HepG2 (cell line): ENCODE results near the gene FOXA1. TPM values are rescaled to one million over a fixed set of nuclear protein-coding genes. Genes with fewer than 3 reads are reported as not detected.
A peak's percentile ranks its signal among the peaks of the same experiment; 100 is the strongest.

Source experiments
- CENPX ChIP-seq: sonication (generic); formaldehyde crosslinking; IDR thresholded peaks from 2 replicates; pipeline ENCODE4 v1.9.0; 2021; ENCODE audit warnings: mild to moderate bottlenecking, missing genetic modification reagents, moderate library complexity
- IKZF4 ChIP-seq: sonication (generic); formaldehyde crosslinking; IDR thresholded peaks from 2 replicates; pipeline ENCODE4 v1.5.1; 2020; ENCODE audit warnings: borderline replicate concordance, mild to moderate bottlenecking, low read depth, missing genetic modification reagents; ENCODE audit errors: not compliant biosample characterization
- KDM2A ChIP-seq: sonication (generic); formaldehyde crosslinking; IDR thresholded peaks from 2 replicates; pipeline ENCODE4 v1.4.0; 2020; ENCODE audit warnings: low read depth, missing genetic modification reagents, borderline replicate concordance
- KDM4B ChIP-seq: sonication (generic); formaldehyde crosslinking; IDR thresholded peaks from 2 replicates; pipeline ENCODE4 v1.4.0; 2020; ENCODE audit warnings: missing genetic modification reagents
- KLF6 ChIP-seq: IDR thresholded peaks from 2 replicates; pipeline ENCODE4 v1.8.0; 2016; ENCODE audit warnings: missing biosample characterization, missing genetic modification reagents
- MIXL1 ChIP-seq: IDR thresholded peaks from 2 replicates; pipeline ENCODE4 v1.6.1; 2016
- NFKB2 ChIP-seq: sonication (generic); formaldehyde crosslinking; IDR thresholded peaks from 2 replicates; pipeline ENCODE4 v1.4.0; 2020; ENCODE audit warnings: missing genetic modification reagents, borderline replicate concordance
- REL ChIP-seq: sonication (generic); formaldehyde crosslinking; conservative IDR thresholded peaks from 2 replicates; pipeline ENCODE4 v1.8.0; 2022; ENCODE audit warnings: mild to moderate bottlenecking, missing genetic modification reagents, moderate library complexity
- RFXANK ChIP-seq: IDR thresholded peaks from 2 replicates; pipeline ENCODE4 v1.6.1; 2016
- RXRB ChIP-seq: IDR thresholded peaks from 2 replicates; pipeline ENCODE4 v1.6.1; 2016; ENCODE audit warnings: borderline replicate concordance, missing genetic modification reagents, missing compliant biosample characterization
- SMAD3 ChIP-seq: sonication (generic); formaldehyde crosslinking; IDR thresholded peaks from 2 replicates; pipeline ENCODE4 v1.4.0; 2020; ENCODE audit warnings: missing genetic modification reagents
- YEATS4 ChIP-seq: sonication (generic); formaldehyde crosslinking; IDR thresholded peaks from 2 replicates; pipeline ENCODE4 v1.4.0; 2020; ENCODE audit warnings: missing genetic modification reagents, borderline replicate concordance
- ZBTB38 ChIP-seq: sonication (generic); formaldehyde crosslinking; IDR thresholded peaks from 2 replicates; pipeline ENCODE4 v1.5.1; 2020; ENCODE audit warnings: mild to moderate bottlenecking, missing genetic modification reagents
- ZNF230 ChIP-seq: sonication (generic); formaldehyde crosslinking; IDR thresholded peaks from 2 replicates; pipeline ENCODE4 v1.4.0; 2020; ENCODE audit warnings: mild to moderate bottlenecking, missing genetic modification reagents
- ZNF354B ChIP-seq: sonication (generic); formaldehyde crosslinking; IDR thresholded peaks from 2 replicates; pipeline ENCODE4 v1.8.0; 2022; ENCODE audit warnings: mild to moderate bottlenecking, missing genetic modification reagents
- ZNF589 ChIP-seq: sonication (generic); formaldehyde crosslinking; conservative IDR thresholded peaks from 2 replicates; pipeline ENCODE4 v1.8.0; 2022; ENCODE audit warnings: mild to moderate bottlenecking, moderate library complexity, missing genetic modification reagents
- ZNF629 ChIP-seq: sonication (generic); formaldehyde crosslinking; conservative IDR thresholded peaks from 2 replicates; pipeline ENCODE4 v1.5.0; 2020; ENCODE audit warnings: missing genetic modification reagents
- ZNF724P ChIP-seq: sonication (generic); formaldehyde crosslinking; IDR thresholded peaks from 2 replicates; pipeline ENCODE4 v1.8.0; 2022; ENCODE audit warnings: missing genetic modification reagents, borderline replicate concordance
- ZNF850 ChIP-seq: sonication (generic); formaldehyde crosslinking; conservative IDR thresholded peaks from 2 replicates; pipeline ENCODE4 v1.9.0; 2021; ENCODE audit warnings: mild to moderate bottlenecking, missing genetic modification reagents
- polyA plus RNA-seq, 8 experiments: library from polyadenylated mRNA; depleted of rRNA in 3 of 8; stranded (reverse) in 7 of 8; unstranded in 1 of 8; fragments of >200 nt; fragmentation: Illumina TruSeq in 4 of 8; extraction: Trizol in 4 of 8; gene quantifications; 2 replicates each; pipeline versions ENCODE4 v1.2.1 to v1.2.3, GENCODE V29; 2011 to 2016; ENCODE audit warnings: low read depth in 4 of 8, missing spikeins in 1 of 8, mixed read lengths in 1 of 8; ENCODE audit not compliant: insufficient read depth in 1 of 8
- total RNA-seq, 5 experiments: library from RNA; depleted of rRNA; stranded (reverse); fragments of >200 nt; fragmentation: Illumina TruSeq; extraction: Trizol; gene quantifications; 2 replicates each; pipeline ENCODE4 v1.2.3, GENCODE V29; 2016; ENCODE audit warnings: low read depth in 1 of 5
- TF ChIP-seq, protein P1 (sequence below): IDR thresholded peaks from 2 replicates; pipeline ENCODE4 v1.6.1; 2016; ENCODE audit warnings: missing genetic modification reagents, missing compliant biosample characterization
- TF ChIP-seq, protein P2 (sequence below): sonication (generic); formaldehyde crosslinking; IDR thresholded peaks from 2 replicates; pipeline ENCODE4 v1.4.0; 2020; ENCODE audit warnings: mild to moderate bottlenecking, missing genetic modification reagents
- TF ChIP-seq, protein P3 (sequence below): IDR thresholded peaks from 2 replicates; pipeline ENCODE4 v1.6.1; 2016
- TF ChIP-seq, protein P4 (sequence below): sonication (generic); formaldehyde crosslinking; IDR thresholded peaks from 2 replicates; pipeline ENCODE4 v1.5.1; 2020; ENCODE audit warnings: missing genetic modification reagents, mild to moderate bottlenecking, borderline replicate concordance
- TF ChIP-seq, protein P5 (sequence below): sonication (generic); formaldehyde crosslinking; IDR thresholded peaks from 2 replicates; pipeline ENCODE4 v1.8.1; 2023; ENCODE audit warnings: mild to moderate bottlenecking, missing genetic modification reagents
- TF ChIP-seq, protein P6 (sequence below): sonication (generic); IDR thresholded peaks from 2 replicates; pipeline ENCODE4 v1.6.1; 2016; ENCODE audit warnings: low read depth, borderline replicate concordance

Gene FOXA1
- total and polyA plus RNA-seq, 2 of the 13 experiments (the other 11 are each of a cell fraction or from before 2014, with no cell fraction given): 43.4 to 58.6 TPM

DNA sequence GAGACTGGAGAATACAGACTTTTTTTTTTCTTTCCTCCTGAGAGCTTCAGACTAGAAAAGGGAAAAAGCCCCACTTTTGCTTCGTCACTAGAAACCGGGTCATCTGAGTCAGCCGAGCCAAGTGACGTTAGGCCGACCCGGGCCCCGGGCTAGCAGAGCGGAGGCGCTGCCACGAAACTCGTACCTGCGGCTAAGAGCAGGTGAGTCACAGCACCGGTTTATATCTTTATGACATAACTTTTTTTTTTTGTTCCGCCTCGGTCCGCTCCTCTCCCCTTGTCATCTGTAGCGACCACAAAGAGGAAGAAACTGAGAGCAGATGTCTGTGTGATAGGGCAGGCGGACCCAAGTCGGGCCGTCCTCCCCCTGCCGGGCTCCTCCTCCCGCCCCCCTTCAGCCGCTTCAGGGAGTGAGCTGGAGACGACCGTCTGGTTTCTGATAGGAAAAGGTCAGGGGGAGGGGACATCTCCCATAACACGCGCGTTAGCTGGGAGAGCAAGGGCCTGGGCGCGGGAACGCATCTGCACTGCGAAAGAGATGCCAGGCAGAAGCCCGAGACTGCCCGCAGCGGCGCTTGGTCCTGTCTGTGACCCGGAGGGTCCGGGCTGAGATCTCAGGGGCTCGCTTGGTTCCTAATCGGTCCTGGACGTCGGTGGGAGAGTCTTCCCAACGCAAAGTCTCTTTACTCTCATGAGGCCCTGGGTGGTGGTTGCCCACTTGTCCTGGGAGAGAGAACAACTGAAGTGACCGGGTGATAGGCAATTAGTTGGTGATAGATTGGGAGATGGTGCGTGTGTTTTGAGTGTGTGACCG, 966 bp upstream of the FOXA1 start (continued):
- TF ChIP-seq, protein P1, sequence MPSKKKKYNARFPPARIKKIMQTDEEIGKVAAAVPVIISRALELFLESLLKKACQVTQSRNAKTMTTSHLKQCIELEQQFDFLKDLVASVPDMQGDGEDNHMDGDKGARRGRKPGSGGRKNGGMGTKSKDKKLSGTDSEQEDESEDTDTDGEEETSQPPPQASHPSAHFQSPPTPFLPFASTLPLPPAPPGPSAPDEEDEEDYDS (CRISPR knock-in tag): peak; percentile 93
- TF ChIP-seq KDM2A: peak; percentile 95
- TF ChIP-seq REL (CRISPR knock-in tag): no peak
- TF ChIP-seq, protein P2, sequence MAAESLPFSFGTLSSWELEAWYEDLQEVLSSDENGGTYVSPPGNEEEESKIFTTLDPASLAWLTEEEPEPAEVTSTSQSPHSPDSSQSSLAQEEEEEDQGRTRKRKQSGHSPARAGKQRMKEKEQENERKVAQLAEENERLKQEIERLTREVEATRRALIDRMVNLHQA (CRISPR knock-in tag): peak; percentile 44; the same call in 1 of the 2 replicates
- TF ChIP-seq ZBTB38 (CRISPR knock-in tag): peak; percentile 92
- peak; percentile 92; the same call in 1 of the 2 replicates for TF ChIP-seq SMAD3
- TF ChIP-seq ZNF589 (CRISPR knock-in tag): no peak
- peak; percentile 96; the same call in 1 of the 2 replicates for TF ChIP-seq RFXANK (CRISPR knock-in tag)
- TF ChIP-seq, protein P3, sequence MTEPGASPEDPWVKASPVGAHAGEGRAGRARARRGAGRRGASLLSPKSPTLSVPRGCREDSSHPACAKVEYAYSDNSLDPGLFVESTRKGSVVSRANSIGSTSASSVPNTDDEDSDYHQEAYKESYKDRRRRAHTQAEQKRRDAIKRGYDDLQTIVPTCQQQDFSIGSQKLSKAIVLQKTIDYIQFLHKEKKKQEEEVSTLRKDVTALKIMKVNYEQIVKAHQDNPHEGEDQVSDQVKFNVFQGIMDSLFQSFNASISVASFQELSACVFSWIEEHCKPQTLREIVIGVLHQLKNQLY (CRISPR knock-in tag): no peak; the same call in 1 of the 2 replicates
- TF ChIP-seq, protein P4, sequence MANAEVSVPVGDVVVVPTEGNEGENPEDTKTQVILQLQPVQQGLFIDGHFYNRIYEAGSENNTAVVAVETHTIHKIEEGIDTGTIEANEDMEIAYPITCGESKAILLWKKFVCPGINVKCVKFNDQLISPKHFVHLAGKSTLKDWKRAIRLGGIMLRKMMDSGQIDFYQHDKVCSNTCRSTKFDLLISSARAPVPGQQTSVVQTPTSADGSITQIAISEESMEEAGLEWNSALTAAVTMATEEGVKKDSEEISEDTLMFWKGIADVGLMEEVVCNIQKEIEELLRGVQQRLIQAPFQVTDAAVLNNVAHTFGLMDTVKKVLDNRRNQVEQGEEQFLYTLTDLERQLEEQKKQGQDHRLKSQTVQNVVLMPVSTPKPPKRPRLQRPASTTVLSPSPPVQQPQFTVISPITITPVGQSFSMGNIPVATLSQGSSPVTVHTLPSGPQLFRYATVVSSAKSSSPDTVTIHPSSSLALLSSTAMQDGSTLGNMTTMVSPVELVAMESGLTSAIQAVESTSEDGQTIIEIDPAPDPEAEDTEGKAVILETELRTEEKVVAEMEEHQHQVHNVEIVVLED (CRISPR knock-in tag): peak; percentile 79
- TF ChIP-seq, protein P5, sequence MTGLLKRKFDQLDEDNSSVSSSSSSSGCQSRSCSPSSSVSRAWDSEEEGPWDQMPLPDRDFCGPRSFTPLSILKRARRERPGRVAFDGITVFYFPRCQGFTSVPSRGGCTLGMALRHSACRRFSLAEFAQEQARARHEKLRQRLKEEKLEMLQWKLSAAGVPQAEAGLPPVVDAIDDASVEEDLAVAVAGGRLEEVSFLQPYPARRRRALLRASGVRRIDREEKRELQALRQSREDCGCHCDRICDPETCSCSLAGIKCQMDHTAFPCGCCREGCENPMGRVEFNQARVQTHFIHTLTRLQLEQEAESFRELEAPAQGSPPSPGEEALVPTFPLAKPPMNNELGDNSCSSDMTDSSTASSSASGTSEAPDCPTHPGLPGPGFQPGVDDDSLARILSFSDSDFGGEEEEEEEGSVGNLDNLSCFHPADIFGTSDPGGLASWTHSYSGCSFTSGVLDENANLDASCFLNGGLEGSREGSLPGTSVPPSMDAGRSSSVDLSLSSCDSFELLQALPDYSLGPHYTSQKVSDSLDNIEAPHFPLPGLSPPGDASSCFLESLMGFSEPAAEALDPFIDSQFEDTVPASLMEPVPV (CRISPR knock-in tag): peak; percentile 58
- TF ChIP-seq ZNF629: peak; percentile 62; the same call in 1 of the 2 replicates
- TF ChIP-seq MIXL1: peak; percentile 81; the same call in 1 of the 2 replicates
- TF ChIP-seq CENPX: no peak
- peak; percentile 86; the same call in 1 of the 2 replicates for TF ChIP-seq ZNF724P (CRISPR knock-in tag)
- peak; percentile 76; the same call in 1 of the 2 replicates for TF ChIP-seq ZNF850
- peak; percentile 94 for TF ChIP-seq ZNF354B (CRISPR knock-in tag)
- peak; percentile 70 for TF ChIP-seq KDM4B (CRISPR knock-in tag)
- TF ChIP-seq ZNF230 (CRISPR knock-in tag): peak; percentile 98; the same call in 1 of the 2 replicates
- no peak; the same call in none of the 2 replicates for TF ChIP-seq RXRB (CRISPR knock-in tag)
- TF ChIP-seq KLF6 (CRISPR knock-in tag): 0 out of 2 replicates have a peak, but pooled peaks have one; percentile 2
- TF ChIP-seq YEATS4 (CRISPR knock-in tag): peak; percentile 91
- TF ChIP-seq, protein P6, sequence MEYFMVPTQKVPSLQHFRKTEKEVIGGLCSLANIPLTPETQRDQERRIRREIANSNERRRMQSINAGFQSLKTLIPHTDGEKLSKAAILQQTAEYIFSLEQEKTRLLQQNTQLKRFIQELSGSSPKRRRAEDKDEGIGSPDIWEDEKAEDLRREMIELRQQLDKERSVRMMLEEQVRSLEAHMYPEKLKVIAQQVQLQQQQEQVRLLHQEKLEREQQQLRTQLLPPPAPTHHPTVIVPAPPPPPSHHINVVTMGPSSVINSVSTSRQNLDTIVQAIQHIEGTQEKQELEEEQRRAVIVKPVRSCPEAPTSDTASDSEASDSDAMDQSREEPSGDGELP: peak; percentile 79; the same call in 1 of the 2 replicates
- TF ChIP-seq IKZF4: peak; percentile 91
- TF ChIP-seq NFKB2 (CRISPR knock-in tag): peak; percentile 92
